HepG2 (cell line): ENCODE measurements around the gene ASXL1. TPM values are rescaled to one million over a fixed set of nuclear protein-coding genes. Genes with fewer than 3 reads are reported as not detected.

Source experiments
- ATAC-seq: fragments of 200-7000 bp; cut with Tn5 transposase; 3 replicates; pipeline ENCODE4 v1.9.1; 2020; ENCODE audit warnings: mild to moderate bottlenecking, moderate library complexity
- BruUV-seq: library from RNA; stranded (reverse); fragments of 400-500 nt; replicated peaks from 2 replicates; lab custom pipeline; 2021; lab: Mats Ljungman, UMichigan
- CTCF ChIA-PET: fragments of 300-600 bp; formaldehyde crosslinking; extraction: SDS; loops from one replicate; lab custom pipeline; 2021; ENCODE audit warnings: low total read pairs, inconsistent platforms, low intra/inter-chr PET ratio; lab: Yijun Ruan, JAX
- POLR2A ChIA-PET: fragments of 350-600 bp; sonication (Branson Sonifier 250); formaldehyde crosslinking; loops from one replicate; lab custom pipeline; 2020; ENCODE audit warnings: antibody characterized with exemption, inconsistent platforms; lab: Yijun Ruan, JAX
- DNase-seq: peaks from one replicate; pipeline ENCODE4 v3.0.0-alpha.2; 2015; ENCODE audit warnings: low spot score
- FAIRE-seq: peaks from 3 replicates; lab custom pipeline; 2011; peaks lifted over from hg19 to GRCh38; lab: Jason Lieb, UNC
- H2AFZ ChIP-seq: one replicate; pipeline ENCODE4 v1.6.1; 2011; ENCODE audit warnings: low read length, inconsistent platforms
- H3K27ac ChIP-seq: fragments of 300-600 bp; 3 replicates; pipeline ENCODE4 v1.8.0; 2011; ENCODE audit warnings: mixed run types, mild to moderate bottlenecking, mixed read lengths, low read length, inconsistent platforms; ENCODE audit not compliant: insufficient read depth; ENCODE audit errors: extremely low read length
- H3K27me3 ChIP-seq, 2 experiments: fragments of 200-600 bp in 1 of 2; 2 replicates in 1 of 2; 3 replicates in 1 of 2; pipeline versions ENCODE4 v1.6.0 to v1.8.0; 2011; ENCODE audit warnings: low read length in 2 of 2, mild to moderate bottlenecking in 2 of 2, moderate library complexity in 2 of 2, inconsistent platforms in 1 of 2; ENCODE audit not compliant: insufficient read depth in 2 of 2, control insufficient read depth in 1 of 2
- H3K36me3 ChIP-seq, 2 experiments: fragments of 200-600 bp in 1 of 2; replicated peaks in 1 of 2; 2 replicates in 1 of 2; 3 replicates in 1 of 2; pipeline versions ENCODE4 v1.5.1 to v1.8.0; 2011; ENCODE audit warnings: low read length in 2 of 2, inconsistent platforms in 1 of 2; ENCODE audit not compliant: insufficient read depth in 2 of 2, control insufficient read depth in 1 of 2
- H3K4me1 ChIP-seq: 2 replicates; pipeline ENCODE4 v1.5.1; 2012; ENCODE audit warnings: low read length, inconsistent platforms; ENCODE audit not compliant: insufficient read depth
- H3K4me2 ChIP-seq: 2 replicates; pipeline ENCODE4 v1.6.0; 2011; ENCODE audit warnings: low read depth, low read length, inconsistent platforms
- H3K4me3 ChIP-seq, 3 experiments: fragments of 200-600 bp in 1 of 3; sonication (generic), shearing (Covaris generic) in 1 of 3; replicated peaks in 1 of 3; 2 replicates each; pipeline ENCODE4 v1.5.1; 2011 to 2016; ENCODE audit warnings: low read length in 3 of 3, inconsistent platforms in 2 of 3, low read depth in 2 of 3, mild to moderate bottlenecking in 2 of 3, control low read depth in 1 of 3, mixed read lengths in 1 of 3; ENCODE audit not compliant: insufficient read depth in 1 of 3
- H3K79me2 ChIP-seq: one replicate; pipeline ENCODE4 v1.6.1; 2011; ENCODE audit warnings: low read length, inconsistent platforms; ENCODE audit not compliant: insufficient read depth
- H3K9ac ChIP-seq: 2 replicates; pipeline ENCODE4 v1.6.0; 2011; ENCODE audit warnings: mild to moderate bottlenecking, low read depth, low read length, inconsistent platforms; ENCODE audit not compliant: insufficient read depth
- H3K9me3 ChIP-seq: 2 replicates; pipeline ENCODE4 v1.5.1; 2012; ENCODE audit warnings: mild to moderate bottlenecking, low read length
- H4K20me1 ChIP-seq: 2 replicates; pipeline ENCODE4 v1.6.0; 2011; ENCODE audit warnings: inconsistent platforms, mild to moderate bottlenecking, low read length, moderate library complexity; ENCODE audit not compliant: insufficient read depth
- AGO2 ChIP-seq: fragments of 200-400 bp; formaldehyde crosslinking; optimal IDR thresholded peaks from 2 replicates; pipeline ENCODE3; 2017; ENCODE audit warnings: mild to moderate bottlenecking, low read depth, low read length, moderate library complexity
- HNRNPK ChIP-seq: fragments of 200-400 bp; formaldehyde crosslinking; IDR thresholded peaks from 2 replicates; pipeline ENCODE4 v1.6.1; 2018; ENCODE audit warnings: low read length, low read depth, moderate library complexity, mild to moderate bottlenecking; ENCODE audit not compliant: poor library complexity, severe bottlenecking
- MXD3 ChIP-seq: IDR thresholded peaks from 2 replicates; pipeline ENCODE4 v1.6.1; 2016; ENCODE audit warnings: mild to moderate bottlenecking, missing biosample characterization, missing genetic modification reagents
- ZBTB33 ChIP-seq: sonication (generic); formaldehyde crosslinking; IDR thresholded peaks from 2 replicates; pipeline ENCODE4 v1.4.0; 2020; ENCODE audit warnings: missing genetic modification reagents
- ZNF687 ChIP-seq: sonication (generic); formaldehyde crosslinking; IDR thresholded peaks from 2 replicates; pipeline ENCODE4 v1.5.1; 2020; ENCODE audit warnings: mild to moderate bottlenecking, missing genetic modification reagents, moderate library complexity
- ZNF776 ChIP-seq: sonication (generic); formaldehyde crosslinking; IDR thresholded peaks from 2 replicates; pipeline ENCODE4 v1.4.0; 2020; ENCODE audit warnings: mild to moderate bottlenecking, missing genetic modification reagents
- WGBS: methylation state at CpG from one replicate; pipeline ENCODE4 v1.1.6; 2017; ENCODE audit warnings: low lambda C conversion rate; 5-methylcytosine and 5-hydroxymethylcytosine counted together
- in situ Hi-C: cut with HindIII; loops from 2 replicates; pipeline ENCODE4 v1.10.0; 2017; ENCODE audit warnings: low pct_unique_long_range_greater_than_20kb; ENCODE audit not compliant: extremely low pct_ligation_motif_present
- intact Hi-C: fragments of 100-400 bp; cut with micrococcal nuclease; formaldehyde crosslinking; loops from one replicate; pipeline ENCODE4 v1.10.0; 2022; ENCODE audit not compliant: unreplicated experiment
- polyA plus RNA-seq, 8 experiments: library from polyadenylated mRNA; depleted of rRNA in 3 of 8; stranded (reverse) in 7 of 8; unstranded in 1 of 8; fragments of >200 nt; fragmentation: Illumina TruSeq in 4 of 8; extraction: Trizol in 4 of 8; gene quantifications; 2 replicates each; pipeline versions ENCODE4 v1.2.1 to v1.2.3, GENCODE V29; 2011 to 2016; ENCODE audit warnings: low read depth in 4 of 8, missing spikeins in 1 of 8, mixed read lengths in 1 of 8; ENCODE audit not compliant: insufficient read depth in 1 of 8
- total RNA-seq, 5 experiments: library from RNA; depleted of rRNA; stranded (reverse); fragments of >200 nt; fragmentation: Illumina TruSeq; extraction: Trizol; gene quantifications; 2 replicates each; pipeline ENCODE4 v1.2.3, GENCODE V29; 2016; ENCODE audit warnings: low read depth in 1 of 5

The ASXL1 gene
- total and polyA plus RNA-seq, 2 of the 13 experiments (the other 11 are each of a cell fraction or from before 2014, with no cell fraction given), result 62.1 to 74.8 TPM

GRCh38 chr20:32455901-32456701 is 98.0 kb downstream of the ASXL1 start:
- Histone ChIP-seq H3K4me1 (no peaks in the 10 kb centered on the region), H3K4me3 (no peak overlapping the region), H3K9ac (no peak overlapping the region), H3K27me3 (no peaks in the 10 kb centered on the region), H3K9me3 (no peaks in the 10 kb centered on the region), H3K4me2 (no peak overlapping the region), H3K79me2 (peaks cover 15% of the 10 kb centered on the region), H3K27ac (no peak overlapping the region), H3K36me3 (peaks cover 61 to 76% of the 10 kb centered on the region in 2 experiments), H4K20me1 (0 out of 2 replicates have a peak, but pooled peaks cover 3% of the 10 kb centered on the region), H2AFZ (no peak overlapping the region)
- 98% methylated on average over 34 of the region's 35 CpGs for WGBS
- FAIRE-seq (no peak), DNase-seq (no peak), ATAC-seq (no peak)
- intact Hi-C loops (no loop called here), in situ Hi-C loops (no loop called here)
- BruUV-seq, result no TSS peak
- POLR2A ChIA-PET, result interaction anchor here (1.4 kb wide), 1 partner anchor 10 kb away, joined by 3 read pairs; no protein-coding TSS in a partner anchor
- TF ChIP-seq AGO2 (peak; percentile 80), ZNF776 (CRISPR knock-in tag) (no peak)
- CTCF ChIA-PET, result no interaction called here

GRCh38 chr20:32456869-32457478 is 98.8 kb downstream of the ASXL1 start:
- intact Hi-C loops (no loop called here), in situ Hi-C loops (no loop called here)
- ChIA-PET CTCF (no interaction called here), POLR2A (no interaction called here)
- Histone ChIP-seq H3K27ac (no peak overlapping the region), H2AFZ (no peak overlapping the region), H3K4me2 (no peak overlapping the region), H3K4me3 (no peak overlapping the region), H3K36me3 (peaks cover 57 to 70% of the 10 kb centered on the region in 2 experiments), H3K27me3 (no peaks in the 10 kb centered on the region), H3K79me2 (peaks cover 15% of the 10 kb centered on the region), H4K20me1 (0 out of 2 replicates have a peak, but pooled peaks cover 3% of the 10 kb centered on the region), H3K9me3 (no peaks in the 10 kb centered on the region), H3K4me1 (no peaks in the 10 kb centered on the region), H3K9ac (no peak overlapping the region)
- WGBS, result over 99% methylated on average over 36 of the region's 36 CpGs
- DNase-seq (no peak), FAIRE-seq (no peak), ATAC-seq (no peak; the same call in 2 of the 3 replicates)
- no TSS peak for BruUV-seq
- TF ChIP-seq HNRNPK (peak; percentile 10), ZNF687 (CRISPR knock-in tag) (0 out of 2 replicates have a peak, but pooled peaks have one; percentile 17), ZBTB33 (CRISPR knock-in tag) (peak; percentile 93), MXD3 (CRISPR knock-in tag) (no peak)
